ENCODE data around the gene SECISBP2. TPM values are rescaled to one million over a fixed set of nuclear protein-coding genes. Genes with fewer than 3 reads are reported as not detected.

Gene SECISBP2
- total and polyA plus RNA-seq, 2 donors from 2014 or later, result 27.0 to 59.8 TPM

- Histone ChIP-seq H3K9ac (ENCODE audit: low read length in 3 of 3) (no peak overlapping the region), H3K4me3 (ENCODE audit: low read length in 3 of 3) (no peak overlapping the region), H3K36me3 (ENCODE audit: control insufficient read depth in 2 of 3, insufficient read depth in 3 of 3, low read length in 3 of 3) (peaks cover 0 to 40% (median 12%) of the 10 kb centered on the region in 3 donors), H3K27ac (ENCODE audit: low read depth in 2 of 2, low read length in 2 of 2) (peak overlapping the region in 1 of 2 donors; percentile 80), H3K27me3 (ENCODE audit: control insufficient read depth, insufficient read depth, low read length) (no peaks in the 10 kb centered on the region), H3K4me1 (ENCODE audit: control insufficient read depth in 2 of 3, insufficient read depth in 2 of 3, low read depth in 1 of 3, low read length in 3 of 3) (peaks cover 0 to 29% (median 29%) of the 10 kb centered on the region in 3 donors), H3K9me3 (ENCODE audit: control insufficient read depth in 2 of 3, insufficient read depth in 1 of 3, low read length in 3 of 3) (no peaks in the 10 kb centered on the region)
- intact Hi-C loops (cut with DNase I), result no loop called here
- DNase-seq (no peak), FAIRE-seq (no peak)
- TF ChIP-seq, protein P1, sequence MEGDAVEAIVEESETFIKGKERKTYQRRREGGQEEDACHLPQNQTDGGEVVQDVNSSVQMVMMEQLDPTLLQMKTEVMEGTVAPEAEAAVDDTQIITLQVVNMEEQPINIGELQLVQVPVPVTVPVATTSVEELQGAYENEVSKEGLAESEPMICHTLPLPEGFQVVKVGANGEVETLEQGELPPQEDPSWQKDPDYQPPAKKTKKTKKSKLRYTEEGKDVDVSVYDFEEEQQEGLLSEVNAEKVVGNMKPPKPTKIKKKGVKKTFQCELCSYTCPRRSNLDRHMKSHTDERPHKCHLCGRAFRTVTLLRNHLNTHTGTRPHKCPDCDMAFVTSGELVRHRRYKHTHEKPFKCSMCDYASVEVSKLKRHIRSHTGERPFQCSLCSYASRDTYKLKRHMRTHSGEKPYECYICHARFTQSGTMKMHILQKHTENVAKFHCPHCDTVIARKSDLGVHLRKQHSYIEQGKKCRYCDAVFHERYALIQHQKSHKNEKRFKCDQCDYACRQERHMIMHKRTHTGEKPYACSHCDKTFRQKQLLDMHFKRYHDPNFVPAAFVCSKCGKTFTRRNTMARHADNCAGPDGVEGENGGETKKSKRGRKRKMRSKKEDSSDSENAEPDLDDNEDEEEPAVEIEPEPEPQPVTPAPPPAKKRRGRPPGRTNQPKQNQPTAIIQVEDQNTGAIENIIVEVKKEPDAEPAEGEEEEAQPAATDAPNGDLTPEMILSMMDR (IDR thresholded peaks at IDR 0.05; ENCODE audit: borderline replicate concordance, extremely low read depth, insufficient read depth), result no peak
Observed at GRCh38 chr9:89387197-89387849, 69.0 kb downstream of the SECISBP2 start.

DNA sequence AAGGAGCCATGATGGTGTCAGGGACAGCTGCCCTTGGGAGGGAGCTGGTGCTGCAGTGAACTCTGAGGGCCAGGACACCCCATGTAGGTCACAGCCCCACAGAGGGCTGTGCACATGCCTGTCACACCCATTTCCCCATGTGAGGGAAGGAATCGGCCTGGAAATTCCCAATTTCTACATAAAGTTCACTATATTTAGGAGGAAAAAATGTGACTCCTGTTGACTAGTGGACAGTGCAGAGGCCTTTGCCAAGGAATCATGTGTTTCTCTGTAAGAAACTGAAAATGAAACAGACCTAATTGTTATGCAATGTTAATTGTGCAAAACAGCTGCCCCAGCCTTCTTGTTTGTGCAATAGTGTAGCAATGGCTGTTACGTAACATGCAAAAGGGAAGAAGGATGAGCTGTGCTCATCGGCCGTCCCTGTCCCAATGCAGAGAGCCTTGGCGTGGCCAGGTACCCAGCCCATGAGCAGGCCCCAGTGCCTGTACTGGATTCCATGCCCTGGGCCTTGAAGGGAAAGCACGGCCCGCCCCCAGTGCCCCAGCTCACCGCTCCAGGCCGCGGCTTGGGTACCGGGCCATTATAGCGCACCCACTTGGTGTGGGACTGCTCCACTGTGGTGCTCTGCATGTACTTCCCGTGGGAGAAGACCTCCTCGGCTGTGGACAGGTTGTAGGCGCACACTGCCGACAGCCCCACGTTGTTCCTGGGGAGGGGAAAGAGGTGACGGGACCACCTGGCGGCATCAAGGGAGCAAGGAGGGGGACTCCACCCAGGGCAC, 70.0 kb downstream of the SECISBP2 start:
- H3K4me3 ChIP-seq (ENCODE audit: low read length in 3 of 3), result no peak overlapping the region
- H3K4me1 ChIP-seq (ENCODE audit: control insufficient read depth in 2 of 3, insufficient read depth in 2 of 3, low read depth in 1 of 3, low read length in 3 of 3), result peaks cover 0 to 32% (median 29%) of the 10 kb centered on the region in 3 donors
- H3K9me3 ChIP-seq (ENCODE audit: control insufficient read depth in 2 of 3, insufficient read depth in 1 of 3, low read length in 3 of 3), result no peaks in the 10 kb centered on the region
- H3K27me3 ChIP-seq (ENCODE audit: control insufficient read depth, insufficient read depth, low read length), result no peaks in the 10 kb centered on the region
- DNase-seq (no peak), FAIRE-seq (no peak)
- H3K36me3 ChIP-seq (ENCODE audit: control insufficient read depth in 2 of 3, insufficient read depth in 3 of 3, low read length in 3 of 3), result peaks cover 2 to 42% (median 15%) of the 10 kb centered on the region in 3 donors
- H3K27ac ChIP-seq (ENCODE audit: low read depth in 2 of 2, low read length in 2 of 2), result peak overlapping the region; percentile 70 to 80
- TF ChIP-seq, protein P1 (IDR thresholded peaks at IDR 0.05; ENCODE audit: borderline replicate concordance, extremely low read depth, insufficient read depth), result no peak
- no peak overlapping the region for H3K9ac ChIP-seq (ENCODE audit: low read length in 3 of 3)
- intact Hi-C loops (cut with DNase I), result no loop called here

DNA sequence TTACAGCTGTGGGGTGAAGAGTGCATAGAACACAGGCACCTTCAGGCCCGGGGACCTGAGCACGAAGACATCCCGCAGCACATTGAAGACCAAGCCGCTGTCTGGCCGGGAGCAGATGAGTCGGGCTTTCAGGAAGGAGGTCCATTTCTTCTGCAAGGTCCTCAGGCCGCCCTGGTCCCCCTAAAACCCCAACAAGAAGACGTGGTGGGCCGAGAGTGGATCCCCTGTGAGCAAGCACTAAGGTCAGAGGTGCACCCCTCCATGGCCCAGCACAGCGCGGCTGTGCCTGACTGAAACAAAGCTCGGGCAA, 70.5 kb downstream of the SECISBP2 start:
- H3K9me3 ChIP-seq (ENCODE audit: control insufficient read depth in 2 of 3, insufficient read depth in 1 of 3, low read length in 3 of 3), result no peaks in the 10 kb centered on the region
- TF ChIP-seq, protein P1 (IDR thresholded peaks at IDR 0.05; ENCODE audit: borderline replicate concordance, extremely low read depth, insufficient read depth), result no peak
- H3K4me1 ChIP-seq (ENCODE audit: control insufficient read depth in 2 of 3, insufficient read depth in 2 of 3, low read depth in 1 of 3, low read length in 3 of 3), result peaks cover 0 to 32% (median 29%) of the 10 kb centered on the region in 3 donors
- H3K27ac ChIP-seq (ENCODE audit: low read depth in 2 of 2, low read length in 2 of 2), result peak overlapping the region in 1 of 2 donors; percentile 74
- H3K27me3 ChIP-seq (ENCODE audit: control insufficient read depth, insufficient read depth, low read length), result no peaks in the 10 kb centered on the region
- peaks cover 2 to 43% (median 16%) of the 10 kb centered on the region in 3 donors for H3K36me3 ChIP-seq (ENCODE audit: control insufficient read depth in 2 of 3, insufficient read depth in 3 of 3, low read length in 3 of 3)
- intact Hi-C loops (cut with DNase I), result no loop called here
- FAIRE-seq (no peak), DNase-seq (no peak)
- no peak overlapping the region for H3K9ac ChIP-seq (ENCODE audit: low read length in 3 of 3)
- H3K4me3 ChIP-seq (ENCODE audit: low read length in 3 of 3), result no peak overlapping the region
